Upper lobe of left lung (tissue), 4 donors: ENCODE results near the gene ITGA11.

Experiments
- EP300 ChIP-seq, 4 donors: sonication (generic); formaldehyde crosslinking; IDR thresholded peaks; one replicate each; pipeline ENCODE4 v1.5.1; 2017; ENCODE audit warnings: antibody characterized with exemption in 4 of 4, control low read depth in 2 of 4
- POLR2A ChIP-seq, 4 donors: fragments of 450-650 bp; IDR thresholded peaks; one replicate each; pipeline ENCODE4 v1.5.1; 2016 to 2017; ENCODE audit warnings: antibody characterized with exemption in 4 of 4, mild to moderate bottlenecking in 2 of 4
- TF ChIP-seq, protein P1 (sequence below), 6 experiments: fragments of 450-650 bp in 4 of 6; fragments of 200-600 bp in 2 of 6; sonication (generic) in 2 of 6; IDR thresholded peaks; one replicate each; pipeline ENCODE4 v1.5.1; 2016 to 2019; ENCODE audit warnings: antibody characterized with exemption in 6 of 6

DNA sequence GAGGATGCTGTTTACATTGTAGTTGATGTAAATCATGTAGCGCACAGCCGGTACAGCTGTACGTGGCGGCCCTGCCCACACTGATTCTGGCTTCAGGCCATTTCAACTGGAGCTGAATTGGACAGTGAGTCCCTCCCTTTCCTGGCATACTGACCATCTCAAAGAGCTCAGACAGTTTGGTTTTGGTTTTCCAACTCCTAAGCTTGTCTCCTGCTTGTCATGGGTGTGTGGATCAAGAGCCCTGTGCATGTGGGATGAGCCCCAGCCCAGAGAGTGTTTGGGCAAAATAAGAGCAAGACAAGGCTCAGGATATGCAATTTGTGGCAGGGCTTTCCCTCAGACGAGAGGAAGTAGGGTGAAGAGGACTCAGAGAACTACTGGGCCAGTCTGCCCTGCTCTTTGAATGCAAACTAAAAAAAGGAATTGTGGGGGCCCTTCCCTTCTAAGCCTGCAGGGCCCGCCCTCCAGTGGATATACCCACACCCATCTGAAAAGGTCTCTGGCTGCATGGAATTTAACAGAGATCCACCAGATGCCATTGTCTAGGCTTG is 13.3 kb downstream of the ITGA11 start:
- TF ChIP-seq, protein P1, sequence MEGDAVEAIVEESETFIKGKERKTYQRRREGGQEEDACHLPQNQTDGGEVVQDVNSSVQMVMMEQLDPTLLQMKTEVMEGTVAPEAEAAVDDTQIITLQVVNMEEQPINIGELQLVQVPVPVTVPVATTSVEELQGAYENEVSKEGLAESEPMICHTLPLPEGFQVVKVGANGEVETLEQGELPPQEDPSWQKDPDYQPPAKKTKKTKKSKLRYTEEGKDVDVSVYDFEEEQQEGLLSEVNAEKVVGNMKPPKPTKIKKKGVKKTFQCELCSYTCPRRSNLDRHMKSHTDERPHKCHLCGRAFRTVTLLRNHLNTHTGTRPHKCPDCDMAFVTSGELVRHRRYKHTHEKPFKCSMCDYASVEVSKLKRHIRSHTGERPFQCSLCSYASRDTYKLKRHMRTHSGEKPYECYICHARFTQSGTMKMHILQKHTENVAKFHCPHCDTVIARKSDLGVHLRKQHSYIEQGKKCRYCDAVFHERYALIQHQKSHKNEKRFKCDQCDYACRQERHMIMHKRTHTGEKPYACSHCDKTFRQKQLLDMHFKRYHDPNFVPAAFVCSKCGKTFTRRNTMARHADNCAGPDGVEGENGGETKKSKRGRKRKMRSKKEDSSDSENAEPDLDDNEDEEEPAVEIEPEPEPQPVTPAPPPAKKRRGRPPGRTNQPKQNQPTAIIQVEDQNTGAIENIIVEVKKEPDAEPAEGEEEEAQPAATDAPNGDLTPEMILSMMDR (IDR thresholded peaks at IDR 0.05): no peak
- TF ChIP-seq EP300 (IDR thresholded peaks at IDR 0.05): no peak
- no peak for TF ChIP-seq POLR2A (IDR thresholded peaks at IDR 0.05)
